HG03139 (cell line): ENCODE data around the gene ESPNL.
"Not testable (repeated sequence)": the region's sequence is repeated elsewhere in the genome, so short reads cannot be mapped to it uniquely, and the experiment has no call there.

Experiments
- ATAC-seq: cut with Tn5 transposase; IDR thresholded peaks from one replicate; pipeline ENCODE4 v1.9.1; 2021; ENCODE audit not compliant: unreplicated experiment

Gene ESPNL, protein sequence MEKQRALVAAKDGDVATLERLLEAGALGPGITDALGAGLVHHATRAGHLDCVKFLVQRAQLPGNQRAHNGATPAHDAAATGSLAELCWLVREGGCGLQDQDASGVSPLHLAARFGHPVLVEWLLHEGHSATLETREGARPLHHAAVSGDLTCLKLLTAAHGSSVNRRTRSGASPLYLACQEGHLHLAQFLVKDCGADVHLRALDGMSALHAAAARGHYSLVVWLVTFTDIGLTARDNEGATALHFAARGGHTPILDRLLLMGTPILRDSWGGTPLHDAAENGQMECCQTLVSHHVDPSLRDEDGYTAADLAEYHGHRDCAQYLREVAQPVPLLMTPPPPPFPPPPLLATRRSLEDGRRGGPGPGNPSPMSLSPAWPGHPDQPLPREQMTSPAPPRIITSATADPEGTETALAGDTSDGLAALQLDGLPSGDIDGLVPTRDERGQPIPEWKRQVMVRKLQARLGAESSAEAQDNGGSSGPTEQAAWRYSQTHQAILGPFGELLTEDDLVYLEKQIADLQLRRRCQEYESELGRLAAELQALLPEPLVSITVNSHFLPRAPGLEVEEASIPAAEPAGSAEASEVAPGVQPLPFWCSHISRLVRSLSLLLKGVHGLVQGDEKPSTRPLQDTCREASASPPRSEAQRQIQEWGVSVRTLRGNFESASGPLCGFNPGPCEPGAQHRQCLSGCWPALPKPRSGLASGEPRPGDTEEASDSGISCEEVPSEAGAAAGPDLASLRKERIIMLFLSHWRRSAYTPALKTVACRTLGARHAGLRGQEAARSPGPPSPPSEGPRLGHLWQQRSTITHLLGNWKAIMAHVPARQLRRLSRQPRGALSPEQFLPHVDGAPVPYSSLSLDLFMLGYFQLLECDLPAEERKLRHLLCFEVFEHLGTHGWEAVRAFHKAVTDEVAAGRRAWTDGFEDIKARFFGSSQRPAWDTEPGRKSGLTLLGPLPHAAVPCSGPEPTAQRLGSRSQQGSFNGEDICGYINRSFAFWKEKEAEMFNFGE

GRCh38 chr2:238100049-238100820, at the start of gene ESPNL:
TSS of gene ESPNL (plus strand) at chr2:238100340. CDS start at chr2:238100420, 80 bp downstream.
- ATAC-seq, result no peak

DNA sequence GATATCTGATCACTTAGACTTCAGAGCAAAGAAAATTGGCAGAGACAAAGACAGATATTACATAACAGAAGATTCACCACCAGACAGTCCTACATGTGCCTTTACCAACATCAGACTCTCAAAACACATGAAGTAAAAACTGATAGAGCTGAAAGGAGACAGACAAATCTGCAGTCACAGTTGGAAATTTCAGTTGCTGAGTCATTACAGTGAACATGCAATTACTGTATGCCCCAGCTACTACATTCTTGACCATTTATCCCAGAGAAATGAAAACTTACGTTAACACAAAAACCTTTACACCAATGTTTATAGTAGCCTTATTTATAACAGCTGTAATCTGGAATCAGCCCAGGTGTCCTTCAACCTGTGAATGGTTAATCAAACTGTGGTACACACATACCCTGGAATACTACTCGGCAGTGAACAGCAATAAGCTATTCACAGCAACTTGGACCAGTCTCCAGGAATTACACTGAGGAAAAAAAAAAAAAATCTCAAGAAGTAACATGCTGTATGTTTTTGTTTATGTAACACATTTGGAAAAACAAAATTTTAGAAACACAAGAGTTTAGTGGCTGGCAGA, 46.9 kb upstream of the ESPNL start:
- ATAC-seq, result no peak

GRCh38 chr2:238055841-238056240, 44.3 kb upstream of the ESPNL start:
- no peak for ATAC-seq

- ATAC-seq, result not testable (repeated sequence)
Measured at GRCh38 chr2:238057696-238058575, 42.2 kb upstream of the ESPNL start.

DNA sequence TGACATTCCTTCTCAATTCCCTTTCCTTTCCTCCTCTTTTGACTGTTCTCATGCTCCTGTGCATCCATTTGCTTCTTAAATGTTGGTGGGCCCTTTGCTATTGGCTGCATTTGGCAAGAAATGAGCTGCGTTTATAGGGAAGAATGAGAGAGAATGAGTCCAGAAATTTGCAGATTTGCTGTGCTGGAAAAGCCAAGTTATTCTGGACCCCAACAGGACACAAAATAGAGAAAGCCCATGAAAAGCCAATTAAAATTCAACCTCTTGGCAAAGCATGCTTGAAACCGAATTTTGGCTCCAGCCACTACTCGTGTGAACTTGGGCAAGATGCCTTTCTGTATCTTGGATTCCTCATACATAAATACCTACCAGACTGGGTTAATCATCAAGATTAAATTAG, 40.6 kb upstream of the ESPNL start:
- no peak for ATAC-seq

- no peak for ATAC-seq
Measured at GRCh38 chr2:238060096-238060541, 40.0 kb upstream of the ESPNL start.

DNA sequence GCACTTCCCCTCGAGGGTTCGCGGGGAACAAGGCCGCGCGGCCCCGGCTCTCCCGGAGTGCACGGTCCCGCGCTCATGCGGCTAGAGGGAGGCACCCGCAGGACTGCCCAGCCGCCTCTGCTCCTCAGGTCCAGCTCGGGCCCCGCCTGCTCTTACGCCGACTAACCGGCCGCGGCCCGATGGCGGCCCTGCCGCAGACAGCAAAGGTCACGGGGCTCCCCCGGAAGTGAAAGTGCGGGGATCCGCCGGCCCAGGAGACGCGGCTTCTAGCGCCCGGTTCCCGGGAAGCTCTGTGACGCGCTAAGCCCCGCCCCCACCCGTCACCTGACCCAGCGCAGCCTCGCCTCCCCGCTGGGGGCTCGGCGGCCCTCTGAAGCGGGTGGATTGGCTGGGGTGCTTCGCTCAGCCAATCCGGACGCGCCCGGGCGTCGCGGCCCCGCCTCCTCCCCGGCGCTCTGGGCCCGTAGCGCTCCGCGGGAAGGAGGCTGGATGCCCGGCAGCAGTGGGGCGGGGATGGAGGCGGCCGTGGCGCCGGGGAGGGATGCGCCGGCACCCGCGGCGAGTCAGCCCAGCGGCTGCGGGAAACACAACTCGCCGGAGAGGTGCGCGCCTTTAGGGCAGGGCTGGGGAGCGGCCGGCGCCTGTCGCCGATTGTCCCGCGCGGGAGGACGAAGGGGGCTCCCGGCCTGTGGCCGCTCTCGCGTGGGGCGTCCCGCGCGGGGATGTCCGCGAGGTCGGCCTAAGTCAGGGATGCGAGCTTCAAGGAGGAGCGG, 39.4 kb upstream of the ESPNL start, which contains the start of gene SCLY:
TSS of gene SCLY (plus strand) at position 460 of the 773 bp plus-strand sequence. CDS start at position 514, 54 bp downstream.
- peak; percentile 91 for ATAC-seq

DNA sequence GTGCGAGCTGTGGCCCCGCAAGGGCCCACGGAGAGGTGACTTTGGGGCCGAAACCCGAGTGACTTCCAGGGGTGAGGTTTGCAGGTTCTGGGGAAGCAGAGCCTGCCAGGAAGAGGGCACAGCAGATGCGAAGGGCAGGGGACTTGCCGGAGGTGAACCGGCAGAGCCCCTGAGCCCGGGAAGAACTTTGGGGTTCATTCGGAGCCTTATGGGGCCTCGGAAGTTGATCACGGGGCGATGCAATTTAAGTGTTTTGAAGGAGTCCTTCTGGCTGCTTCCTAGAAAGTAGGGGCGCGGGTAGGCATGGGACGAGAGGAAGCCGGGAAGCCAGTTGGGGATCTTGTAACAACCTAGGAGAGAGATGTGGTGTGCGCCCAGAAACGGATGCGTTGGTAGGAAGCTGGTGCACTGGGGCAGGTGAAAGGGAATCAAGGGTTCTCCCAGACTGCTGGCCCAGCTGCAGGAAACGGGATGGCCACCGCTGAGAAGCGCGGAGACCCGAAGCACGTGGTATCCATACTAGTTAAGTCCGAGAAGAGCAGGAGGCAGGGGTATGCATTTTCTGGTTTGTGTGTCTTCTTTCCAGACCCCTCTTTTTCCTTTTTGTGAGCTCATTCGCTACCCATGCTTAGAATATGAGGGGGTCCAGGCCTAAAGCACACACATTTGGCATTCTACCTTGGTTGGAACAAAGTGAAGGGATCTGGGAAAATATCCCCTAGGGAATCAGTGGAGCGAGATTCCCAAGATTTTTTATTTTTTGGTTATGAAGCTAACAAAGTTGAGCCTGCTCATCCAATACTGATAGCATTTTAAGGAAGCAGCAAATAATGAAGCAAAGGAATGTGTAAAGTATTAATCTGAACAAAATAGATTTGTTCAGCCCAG, 38.6 kb upstream of the ESPNL start:
- ATAC-seq, result peak; percentile 8

DNA sequence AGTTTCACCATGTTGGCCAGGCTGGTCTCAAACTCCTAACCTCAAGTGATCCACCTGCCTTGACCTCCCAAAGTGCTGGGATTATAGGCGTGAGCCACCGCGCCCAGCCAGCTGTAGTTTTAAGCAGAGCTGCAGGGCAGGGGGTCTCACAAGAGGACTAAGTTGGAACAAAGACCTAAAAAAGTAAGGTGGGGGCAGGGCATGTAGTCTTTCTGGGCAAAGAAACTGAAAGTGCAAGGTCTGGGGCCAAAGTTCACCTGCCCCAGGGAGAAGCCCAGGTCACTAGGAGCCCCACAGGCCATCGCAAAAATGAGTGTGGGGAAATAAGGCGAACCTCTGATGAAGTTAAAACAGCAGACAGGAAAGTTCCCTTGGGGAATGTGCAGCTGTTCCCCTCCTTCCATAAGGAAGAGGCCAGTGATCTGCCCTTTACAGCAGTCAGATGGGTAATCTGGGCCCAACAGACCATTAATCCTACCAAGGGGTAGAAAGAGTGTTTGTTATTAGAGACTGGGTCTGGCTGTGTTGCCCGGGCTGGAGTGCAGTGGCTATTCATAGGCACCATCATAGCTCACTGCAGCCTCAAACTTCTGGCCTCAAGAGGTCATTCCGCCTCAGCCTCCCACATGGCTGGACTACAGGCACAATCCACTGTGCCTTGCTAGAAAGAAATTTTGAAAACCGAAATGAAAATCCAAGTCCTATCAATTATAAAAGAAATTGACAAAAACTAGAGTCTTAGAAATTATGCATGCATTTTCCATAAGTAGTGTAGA, 36.5 kb upstream of the ESPNL start:
- no peak for ATAC-seq

DNA sequence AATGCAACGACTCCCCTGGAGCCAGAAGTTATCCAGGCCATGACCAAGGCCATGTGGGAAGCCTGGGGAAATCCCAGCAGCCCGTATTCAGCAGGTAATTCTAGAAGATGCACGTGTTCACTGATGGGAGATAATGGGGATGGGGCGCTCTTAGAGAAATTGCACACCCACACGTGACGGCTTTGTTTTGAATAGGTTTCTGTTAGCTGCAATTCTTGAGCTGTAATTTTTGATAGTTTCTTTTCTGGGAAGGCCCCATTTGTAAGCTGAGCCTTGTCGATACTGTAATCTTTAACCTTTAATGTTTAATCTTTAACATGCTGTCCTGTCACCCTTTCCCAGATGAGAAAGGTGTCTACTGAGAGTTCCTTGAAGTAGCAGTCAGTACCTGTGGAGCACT, 35.8 kb upstream of the ESPNL start:
- ATAC-seq, result no peak

DNA sequence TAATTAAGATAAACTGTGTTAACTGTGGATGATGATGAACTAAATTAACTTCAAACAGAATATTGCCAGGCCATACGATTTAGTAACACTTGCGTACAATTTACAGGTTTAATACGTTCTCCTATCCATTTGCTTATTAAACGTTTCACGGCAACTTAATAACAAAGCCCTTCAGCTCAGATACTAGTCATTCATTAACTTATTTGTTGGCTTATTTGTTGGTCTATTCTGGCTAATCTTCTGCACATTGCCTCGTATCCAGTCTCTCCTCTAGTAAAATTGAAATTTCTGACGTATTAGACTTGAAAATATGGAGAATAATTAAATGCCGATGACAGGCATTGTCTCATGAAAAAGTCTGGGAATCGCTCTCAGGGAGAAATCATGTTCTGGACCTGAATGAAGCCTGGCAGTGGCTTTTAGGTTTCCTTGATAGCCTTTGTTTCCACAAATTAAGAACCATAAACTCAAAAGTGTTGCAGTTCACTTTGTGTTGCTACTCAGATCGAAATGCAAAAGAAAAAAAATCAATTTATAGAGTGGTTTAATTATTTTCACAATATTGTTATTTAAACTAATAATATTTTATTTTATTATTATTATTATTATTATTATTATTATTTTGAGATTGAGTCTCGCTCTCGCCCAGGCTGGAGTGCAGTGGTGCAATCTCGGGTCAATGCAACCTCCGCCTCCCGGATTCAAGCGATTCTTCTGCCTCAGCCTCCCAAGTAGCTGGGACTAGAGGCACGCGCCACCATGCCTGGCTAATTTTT, 34.9 kb upstream of the ESPNL start:
- no peak for ATAC-seq

GRCh38 chr2:238066218-238066617, 33.9 kb upstream of the ESPNL start:
- no peak for ATAC-seq

- ATAC-seq, result not testable (repeated sequence)
Measured at GRCh38 chr2:238066718-238067117, 33.4 kb upstream of the ESPNL start.

DNA sequence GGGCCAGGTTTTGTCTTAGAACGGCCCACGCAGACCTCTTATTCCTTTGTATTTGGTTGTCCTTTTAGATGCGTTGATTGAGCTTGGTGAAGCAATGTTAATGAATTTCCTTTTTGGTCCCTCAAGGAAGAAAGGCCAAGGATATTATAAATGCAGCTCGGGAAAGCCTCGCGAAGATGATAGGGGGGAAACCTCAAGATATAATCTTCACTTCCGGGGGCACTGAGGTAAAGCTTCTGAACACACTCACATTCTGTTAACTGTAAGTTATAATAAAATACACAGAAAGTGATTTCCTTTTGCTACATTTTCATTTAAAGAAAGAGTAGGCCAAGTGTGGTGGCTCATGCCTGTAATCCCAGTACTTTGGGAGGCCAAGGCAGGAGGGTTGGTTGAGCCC, 32.2 kb upstream of the ESPNL start:
- ATAC-seq, result no peak

DNA sequence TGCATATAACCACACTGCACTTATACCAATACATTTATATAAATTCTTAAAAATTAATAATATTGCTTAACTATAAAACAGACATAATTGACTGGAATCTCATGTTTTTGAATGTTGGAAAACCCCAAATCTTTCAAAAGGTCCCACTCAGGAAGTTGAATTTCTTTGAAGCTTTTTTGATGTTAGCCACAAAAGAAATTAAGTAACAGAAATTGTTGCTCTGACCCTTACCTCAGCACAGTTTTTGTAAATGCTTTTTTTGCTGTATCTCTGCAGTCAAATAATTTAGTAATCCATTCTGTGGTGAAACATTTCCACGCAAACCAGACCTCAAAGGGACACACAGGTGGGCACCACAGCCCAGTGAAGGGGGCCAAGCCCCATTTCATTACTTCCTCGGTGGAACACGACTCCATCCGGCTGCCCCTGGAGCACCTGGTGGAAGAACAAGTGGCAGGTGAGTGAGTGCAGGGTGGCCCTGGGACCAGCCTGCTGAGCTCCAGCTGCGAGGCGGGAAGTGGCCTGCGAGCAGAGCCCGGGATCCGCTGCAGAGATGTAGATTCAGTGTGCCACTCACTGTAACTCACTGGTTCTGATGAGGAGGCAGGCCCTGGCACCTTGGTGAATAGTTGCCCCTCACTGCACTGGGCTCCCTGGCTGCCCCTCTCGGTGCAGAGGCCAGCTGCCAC, 31.0 kb upstream of the ESPNL start:
- no peak for ATAC-seq

GRCh38 chr2:238069877-238070276, 30.3 kb upstream of the ESPNL start:
- no peak for ATAC-seq
